B cell (primary cell): ENCODE results near the gene UNC79.

Source experiments
- CTCF ChIP-seq: fragments of 200-600 bp; IDR thresholded peaks from one replicate; pipeline ENCODE4 v1.8.0; 2022; ENCODE audit warnings: antibody characterized with exemption, mild to moderate bottlenecking
- EZH2 ChIP-seq: IDR thresholded peaks from 2 replicates; pipeline ENCODE4 v1.6.1; 2012; ENCODE audit warnings: borderline replicate concordance, low read depth, mild to moderate bottlenecking, moderate library complexity, low read length; ENCODE audit not compliant: insufficient read depth, poor library complexity, severe bottlenecking

- TF ChIP-seq CTCF, result no peak
- no peak for TF ChIP-seq EZH2
These were observed 278.5 kb downstream of the UNC79 start for GRCh38 chr14:93709249-93709648.
